Stimulated activated memory B cell treated with anti-CD40 and anti-IgM and Interleukin-4, amounts not matched to agents 10 μg/mL and 1 μg/mL and 100 μg/mL, for 72 hours (primary cell): Measurements from ENCODE around the gene TSKU.
"Not testable (repeated sequence)": the region's sequence is repeated elsewhere in the genome, so short reads cannot be mapped to it uniquely, and the experiment has no call there.

ENCODE experiments used
- ATAC-seq: fragments of 150-1000 bp; cut with Tn5 transposase; 2 replicates; pipeline ENCODE4 v1.10.0; 2021
- H3K27ac Mint-ChIP-seq: one replicate; pipeline ENCODE4 v1.8.0; 2022; ENCODE audit warnings: mild to moderate bottlenecking, mixed read lengths
- H3K27me3 Mint-ChIP-seq: one replicate; pipeline ENCODE4 v1.8.0; 2022; ENCODE audit warnings: mixed read lengths
- H3K36me3 Mint-ChIP-seq: one replicate; pipeline ENCODE4 v1.8.0; 2022; ENCODE audit warnings: mixed read lengths
- H3K4me1 Mint-ChIP-seq: one replicate; pipeline ENCODE4 v1.8.0; 2022; ENCODE audit warnings: mixed read lengths
- H3K4me3 Mint-ChIP-seq: one replicate; pipeline ENCODE4 v1.8.0; 2022; ENCODE audit warnings: mild to moderate bottlenecking, moderate library complexity, mixed read lengths
- H3K9me3 Mint-ChIP-seq: one replicate; pipeline ENCODE4 v1.8.0; 2022; ENCODE audit warnings: mixed read lengths

TSKU gene

GRCh38 chr11:76807206-76807875, 24.2 kb downstream of the TSKU start:
- Mint-ChIP-seq H3K36me3 (no peaks in the 10 kb centered on the region), H3K9me3 (no peaks in the 10 kb centered on the region), H3K27ac (no peak overlapping the region), H3K27me3 (peaks cover 66% of the 10 kb centered on the region), H3K4me1 (peaks cover 19% of the 10 kb centered on the region), H3K4me3 (no peak overlapping the region)
- peak; percentile 65 for ATAC-seq

GRCh38 chr11:76808171-76808570, 25.0 kb downstream of the TSKU start:
- H3K9me3 Mint-ChIP-seq: no peaks in the 10 kb centered on the region
- no peaks in the 10 kb centered on the region for H3K36me3 Mint-ChIP-seq
- ATAC-seq: no peak
- no peak overlapping the region for H3K4me3 Mint-ChIP-seq
- no peak overlapping the region for H3K27ac Mint-ChIP-seq
- peaks cover 19% of the 10 kb centered on the region for H3K4me1 Mint-ChIP-seq
- peaks cover 66% of the 10 kb centered on the region for H3K27me3 Mint-ChIP-seq

GRCh38 chr11:76808996-76809395, 25.8 kb downstream of the TSKU start:
- ATAC-seq: no peak
- Mint-ChIP-seq H3K36me3 (no peaks in the 10 kb centered on the region), H3K27ac (no peak overlapping the region), H3K27me3 (peaks cover 62% of the 10 kb centered on the region), H3K4me1 (peaks cover 19% of the 10 kb centered on the region), H3K9me3 (no peaks in the 10 kb centered on the region), H3K4me3 (no peak overlapping the region)

GRCh38 chr11:76810151-76810853, 27.1 kb downstream of the TSKU start:
- no peaks in the 10 kb centered on the region for H3K9me3 Mint-ChIP-seq
- H3K27ac Mint-ChIP-seq: peak overlapping the region; percentile 56
- peaks cover 19% of the 10 kb centered on the region for H3K4me1 Mint-ChIP-seq
- peaks cover 49% of the 10 kb centered on the region for H3K27me3 Mint-ChIP-seq
- H3K4me3 Mint-ChIP-seq: no peak overlapping the region
- no peak for ATAC-seq
- H3K36me3 Mint-ChIP-seq: no peaks in the 10 kb centered on the region

- H3K4me1 Mint-ChIP-seq: peaks cover 19% of the 10 kb centered on the region
- peaks cover 5% of the 10 kb centered on the region for H3K9me3 Mint-ChIP-seq
- H3K36me3 Mint-ChIP-seq: no peaks in the 10 kb centered on the region
- no peak overlapping the region for H3K4me3 Mint-ChIP-seq
- no peak overlapping the region for H3K27ac Mint-ChIP-seq
- no peak for ATAC-seq
- H3K27me3 Mint-ChIP-seq: peaks cover 40% of the 10 kb centered on the region
These were observed 28.1 kb downstream of the TSKU start for GRCh38 chr11:76811259-76811658.

GRCh38 chr11:76814414-76814813, 31.3 kb downstream of the TSKU start:
- Mint-ChIP-seq H3K27me3 (peaks cover 25% of the 10 kb centered on the region), H3K4me1 (peaks cover 7% of the 10 kb centered on the region)

GRCh38 chr11:76815678-76816077, 32.5 kb downstream of the TSKU start:
- not testable (repeated sequence) for H3K4me1 Mint-ChIP-seq, H3K9me3 Mint-ChIP-seq, H3K36me3 Mint-ChIP-seq, ATAC-seq, H3K27ac Mint-ChIP-seq, H3K4me3 Mint-ChIP-seq
- peaks cover 23% of the 10 kb centered on the region for H3K27me3 Mint-ChIP-seq

More at GRCh38 chr11:76814414-76814813, 31.3 kb downstream of the TSKU start:
- no peaks in the 10 kb centered on the region for H3K36me3 Mint-ChIP-seq
- no peak overlapping the region for H3K27ac Mint-ChIP-seq
- peaks cover 7% of the 10 kb centered on the region for H3K9me3 Mint-ChIP-seq
- ATAC-seq: no peak
- no peak overlapping the region for H3K4me3 Mint-ChIP-seq

- Mint-ChIP-seq H3K9me3 (peaks cover 7% of the 10 kb centered on the region), H3K4me3 (no peak overlapping the region), H3K4me1 (peaks cover 7% of the 10 kb centered on the region), H3K27ac (no peak overlapping the region), H3K36me3 (no peaks in the 10 kb centered on the region), H3K27me3 (peaks cover 21% of the 10 kb centered on the region)
- no peak for ATAC-seq
These were observed 37.0 kb downstream of the TSKU start for GRCh38 chr11:76820184-76820566.

- H3K9me3 Mint-ChIP-seq, H3K27ac Mint-ChIP-seq, H3K4me1 Mint-ChIP-seq, ATAC-seq, H3K4me3 Mint-ChIP-seq, H3K36me3 Mint-ChIP-seq: not testable (repeated sequence)
- H3K27me3 Mint-ChIP-seq: peaks cover 21% of the 10 kb centered on the region
These were observed 38.2 kb downstream of the TSKU start for GRCh38 chr11:76821396-76821795.

- no peak for ATAC-seq
- H3K27ac Mint-ChIP-seq: no peak overlapping the region
- no peaks in the 10 kb centered on the region for H3K36me3 Mint-ChIP-seq
- H3K4me3 Mint-ChIP-seq: no peak overlapping the region
- H3K27me3 Mint-ChIP-seq: peaks cover 13% of the 10 kb centered on the region
- peaks cover 2% of the 10 kb centered on the region for H3K9me3 Mint-ChIP-seq
- peaks cover 7% of the 10 kb centered on the region for H3K4me1 Mint-ChIP-seq
These were observed 39.2 kb downstream of the TSKU start for GRCh38 chr11:76822406-76822805.

GRCh38 chr11:76823481-76824028, 40.4 kb downstream of the TSKU start:
- Mint-ChIP-seq H3K4me1 (peaks cover 7% of the 10 kb centered on the region), H3K9me3 (peaks cover 2% of the 10 kb centered on the region), H3K27ac (no peak overlapping the region), H3K36me3 (no peaks in the 10 kb centered on the region), H3K27me3 (peaks cover 10% of the 10 kb centered on the region), H3K4me3 (no peak overlapping the region)
- no peak for ATAC-seq

GRCh38 chr11:76824083-76824939, 41.2 kb downstream of the TSKU start:
- ATAC-seq: no peak
- Mint-ChIP-seq H3K27ac (no peak overlapping the region), H3K9me3 (peaks cover 2% of the 10 kb centered on the region)

GRCh38 chr11:76824980-76825725, 42.0 kb downstream of the TSKU start:
- no peak overlapping the region for H3K27ac Mint-ChIP-seq
- H3K36me3 Mint-ChIP-seq: no peaks in the 10 kb centered on the region
- peaks cover 7% of the 10 kb centered on the region for H3K4me1 Mint-ChIP-seq
- peaks cover 2% of the 10 kb centered on the region for H3K9me3 Mint-ChIP-seq
- peaks cover 11% of the 10 kb centered on the region for H3K27me3 Mint-ChIP-seq
- ATAC-seq: peak; percentile 43
- no peak overlapping the region for H3K4me3 Mint-ChIP-seq

More at GRCh38 chr11:76824083-76824939, 41.2 kb downstream of the TSKU start:
- no peak overlapping the region for H3K4me3 Mint-ChIP-seq
- peaks cover 8% of the 10 kb centered on the region for H3K27me3 Mint-ChIP-seq
- H3K4me1 Mint-ChIP-seq: peaks cover 7% of the 10 kb centered on the region
- H3K36me3 Mint-ChIP-seq: no peaks in the 10 kb centered on the region

- Mint-ChIP-seq H3K4me1 (peaks cover 7% of the 10 kb centered on the region), H3K36me3 (no peaks in the 10 kb centered on the region), H3K27ac (no peak overlapping the region), H3K9me3 (peaks cover 2% of the 10 kb centered on the region), H3K27me3 (peaks cover 11% of the 10 kb centered on the region), H3K4me3 (no peak overlapping the region)
- ATAC-seq: no peak
These were observed 42.7 kb downstream of the TSKU start for GRCh38 chr11:76825726-76826396.
